IPS-NIHi11 (cell line): ENCODE measurements around the gene ARSK.

Source experiments
- DNase-seq: peaks from one replicate; pipeline ENCODE4 v3.0.0; 2012; ENCODE audit warnings: mixed read lengths, low spot score

ARSK gene

DNA sequence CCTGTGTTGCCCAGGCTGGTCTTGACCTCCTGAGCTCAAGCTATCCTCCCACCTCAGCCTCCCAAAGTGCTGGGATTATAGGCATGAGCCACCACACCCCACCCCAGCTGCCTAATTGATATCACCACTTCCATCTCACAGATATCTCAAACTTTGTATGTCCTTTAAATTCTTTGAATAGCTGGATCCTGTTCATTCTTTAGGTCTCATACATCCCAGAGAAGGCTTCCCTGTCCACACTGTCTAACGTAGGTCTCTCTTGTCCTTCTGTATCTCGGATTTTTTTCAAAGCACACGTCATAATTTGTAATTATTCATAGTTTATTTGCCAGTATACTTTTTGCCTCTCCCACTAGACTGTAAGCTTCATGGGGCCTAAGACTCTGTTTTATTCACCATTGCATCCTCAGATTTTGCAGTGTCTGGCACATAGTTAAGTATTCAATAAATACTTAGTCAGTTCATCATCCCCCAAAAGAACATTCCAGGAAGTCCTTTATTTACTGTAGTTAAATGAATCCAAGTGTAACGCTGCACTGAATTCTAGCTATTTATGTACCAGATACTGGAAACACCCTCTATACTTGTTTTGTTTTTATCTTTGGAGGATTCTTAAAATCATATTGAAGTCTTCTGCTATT lies 10.5 kb downstream of the ARSK start:
- DNase-seq, result no peak

DNA sequence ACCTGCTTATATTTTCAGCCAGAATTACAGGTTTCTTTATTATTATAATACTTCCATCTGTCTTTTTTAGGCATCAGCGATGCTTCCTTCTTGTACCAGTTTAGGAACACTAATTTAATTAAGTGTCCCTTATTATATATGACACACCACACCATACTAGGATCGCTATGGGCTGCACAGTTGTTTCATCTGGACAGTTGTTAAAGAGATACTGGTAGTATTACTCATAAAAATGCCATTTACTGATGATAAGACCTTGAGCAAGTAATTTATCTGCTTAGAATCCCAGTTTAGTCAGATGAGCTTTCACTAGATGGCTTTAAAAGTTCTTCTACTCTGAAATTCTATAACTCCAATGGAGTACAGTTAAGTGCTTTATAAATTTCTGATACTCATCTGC lies 17.1 kb downstream of the ARSK start:
- no peak for DNase-seq

DNA sequence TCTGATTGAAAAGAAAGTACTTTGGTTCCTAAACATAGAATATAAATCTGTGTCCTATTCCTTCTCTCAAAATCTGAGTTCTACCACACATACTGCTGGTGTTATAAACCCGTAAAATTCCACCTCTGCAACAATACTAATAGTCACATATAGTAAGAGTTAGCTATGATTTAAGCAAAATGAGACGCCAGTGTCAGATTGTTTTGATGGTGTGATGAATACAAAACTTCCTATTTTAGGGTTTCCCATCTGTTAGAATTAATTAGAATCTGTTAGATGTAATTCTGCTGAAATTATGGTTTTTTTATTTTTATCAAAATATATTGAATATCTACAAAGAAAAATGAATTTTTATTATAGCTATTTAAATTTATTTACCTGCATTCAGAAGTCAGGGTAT lies 26.7 kb downstream of the ARSK start:
- no peak for DNase-seq

DNA sequence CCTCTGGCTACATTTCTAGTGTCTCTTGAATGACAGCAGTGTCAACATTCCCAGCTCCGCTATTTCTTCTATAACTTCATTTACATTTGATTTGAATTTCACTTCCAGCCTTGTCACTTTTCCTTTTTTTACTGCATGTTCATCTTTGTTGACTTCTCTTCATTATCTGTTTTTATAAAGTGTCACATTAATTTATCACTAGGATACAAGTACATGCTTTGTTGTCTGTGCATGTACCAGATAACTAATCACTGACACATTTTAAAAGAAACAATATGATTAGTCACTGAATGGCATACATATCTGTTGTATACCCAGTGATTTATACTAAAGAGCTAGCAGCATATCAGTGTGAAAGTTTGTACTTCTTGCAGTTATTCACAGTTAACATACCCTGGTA lies 29.1 kb downstream of the ARSK start:
- DNase-seq, result no peak

DNA sequence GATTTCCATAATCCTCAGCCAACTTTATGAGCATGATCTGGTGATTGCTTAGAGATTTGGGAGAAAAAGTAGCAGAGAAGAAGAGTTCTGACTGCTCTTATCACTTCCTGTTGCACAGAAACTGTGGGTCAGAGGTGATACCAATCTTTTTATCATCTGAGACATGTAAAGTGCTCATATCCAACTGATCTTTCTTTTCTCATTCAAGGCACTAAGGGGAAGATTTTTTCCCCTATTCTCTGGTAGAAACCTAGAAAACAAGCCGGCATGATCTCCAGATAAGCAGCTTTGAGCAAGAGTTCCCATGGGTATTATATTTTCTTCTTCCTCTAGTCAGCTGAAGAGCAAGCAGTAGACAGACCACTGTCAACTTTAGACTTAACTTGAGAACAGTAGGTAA lies 36.0 kb downstream of the ARSK start:
- no peak for DNase-seq

DNA sequence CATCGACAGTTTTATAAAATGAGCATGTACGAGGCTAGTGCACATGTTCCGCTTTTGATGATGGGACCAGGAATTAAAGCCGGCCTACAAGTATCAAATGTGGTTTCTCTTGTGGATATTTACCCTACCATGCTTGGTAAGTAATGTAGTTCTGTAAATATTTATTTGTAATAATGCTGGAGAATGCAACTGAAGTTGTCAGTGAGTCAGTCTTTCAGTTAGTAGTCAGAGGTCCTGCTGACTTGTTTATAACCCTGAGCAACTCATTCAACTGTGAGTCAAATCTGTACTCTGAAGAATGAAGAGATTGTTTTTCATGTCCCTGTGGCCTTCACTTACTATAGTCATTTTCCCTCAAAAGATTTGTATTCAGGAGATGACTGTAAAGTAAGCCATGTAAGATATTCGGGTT lies 36.6 kb downstream of the ARSK start:
- DNase-seq, result no peak

DNA sequence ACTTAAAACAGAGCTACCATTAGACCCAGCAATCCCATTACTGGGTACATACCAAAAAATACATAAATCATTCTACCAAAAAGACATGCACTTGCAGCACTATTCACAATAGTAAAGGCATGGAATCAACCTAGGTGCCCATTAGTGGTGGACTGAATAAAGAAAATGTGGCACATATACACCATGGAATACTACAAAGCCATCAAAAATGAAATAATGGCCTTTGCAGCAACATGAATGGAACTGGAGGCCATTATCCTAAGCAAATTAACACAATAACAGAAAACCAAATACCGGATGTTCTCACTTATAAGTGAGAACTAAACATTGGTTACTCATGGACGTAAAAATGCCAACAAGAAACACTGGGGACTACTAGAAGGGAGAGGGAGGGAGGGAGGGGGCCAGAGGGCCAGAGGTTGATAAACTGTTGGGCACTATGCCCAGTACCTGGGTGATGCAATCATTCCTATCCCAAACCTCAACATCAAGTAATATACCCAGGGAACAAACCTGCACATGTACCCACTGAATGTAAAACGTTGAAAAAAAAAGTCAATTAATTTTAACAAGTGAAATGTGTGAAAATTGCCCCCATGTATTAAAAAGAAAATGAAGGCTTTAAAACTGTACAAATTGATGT lies 40.5 kb downstream of the ARSK start:
- no peak for DNase-seq

DNA sequence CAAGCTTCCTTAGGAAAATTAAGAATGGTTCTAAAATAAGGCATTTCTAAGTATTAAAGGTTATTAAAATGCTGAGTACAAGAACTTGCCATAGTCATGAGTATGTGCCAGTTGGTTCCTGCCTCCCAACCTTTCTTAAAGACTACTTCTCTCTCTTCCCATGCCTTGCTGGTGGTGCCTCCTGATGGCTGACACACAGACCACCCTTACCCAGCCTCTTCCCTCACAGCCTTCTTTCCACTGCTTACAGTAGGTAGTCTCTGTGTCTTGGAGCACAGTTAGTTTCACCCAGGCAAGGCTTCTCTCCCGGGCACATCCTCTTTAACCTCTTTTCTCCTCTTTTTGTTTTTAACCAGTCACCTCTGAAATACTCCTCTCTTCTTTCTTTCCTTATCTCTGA lies 44.4 kb downstream of the ARSK start:
- no peak for DNase-seq

DNA sequence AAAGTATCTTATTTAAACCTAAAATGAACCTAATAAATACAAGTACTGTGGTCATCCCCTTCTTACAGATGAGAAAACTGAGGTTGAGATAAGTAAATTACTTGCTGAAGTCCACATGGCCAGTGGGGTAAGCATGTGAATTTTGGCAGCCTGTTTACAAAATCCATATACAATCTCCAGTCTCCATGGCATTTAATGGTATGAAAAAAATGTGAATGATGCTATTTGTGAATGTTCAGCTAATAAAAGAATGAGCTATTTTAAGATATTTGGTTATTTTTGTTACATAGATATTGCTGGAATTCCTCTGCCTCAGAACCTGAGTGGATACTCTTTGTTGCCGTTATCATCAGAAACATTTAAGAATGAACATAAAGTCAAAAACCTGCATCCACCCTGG lies 45.7 kb downstream of the ARSK start:
- no peak for DNase-seq

DNA sequence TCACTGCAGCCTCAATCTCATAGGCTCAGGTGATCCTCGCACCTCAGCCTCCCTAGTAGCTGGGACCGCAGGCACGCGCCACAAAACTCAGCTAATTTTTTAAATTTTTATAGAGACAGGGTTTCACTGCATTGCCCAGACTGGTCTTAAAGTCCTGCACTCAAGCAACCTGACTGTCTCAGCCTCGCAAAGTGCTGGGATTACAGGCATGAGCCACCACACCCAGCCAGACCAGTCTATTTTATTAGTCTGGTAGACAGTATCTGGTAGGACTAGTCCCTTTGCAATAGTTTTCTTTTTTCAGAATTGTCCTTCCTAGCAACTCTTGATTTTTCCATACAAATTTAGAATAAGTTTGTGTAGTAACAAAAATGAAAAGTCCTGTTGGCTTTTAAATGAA lies 50.9 kb downstream of the ARSK start:
- no peak for DNase-seq

DNA sequence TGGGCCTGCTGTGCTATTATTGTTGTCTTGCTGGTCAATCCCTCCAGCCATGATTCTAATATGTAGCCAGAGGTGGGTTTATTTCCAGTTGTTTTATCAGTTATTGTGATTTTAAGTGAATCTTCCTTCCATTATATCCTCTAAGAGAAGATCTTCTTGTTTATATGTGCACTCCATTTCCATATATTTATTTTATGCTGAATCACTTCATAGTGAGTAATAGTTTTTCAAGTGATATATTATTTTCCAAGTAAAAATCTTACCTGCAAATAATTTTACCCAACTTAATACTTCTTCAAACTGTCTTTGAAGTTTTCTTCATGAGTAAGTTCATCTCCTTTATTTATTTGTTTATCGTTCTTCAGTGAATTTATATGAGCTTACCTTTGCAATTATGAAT lies 51.5 kb downstream of the ARSK start:
- no peak for DNase-seq

DNA sequence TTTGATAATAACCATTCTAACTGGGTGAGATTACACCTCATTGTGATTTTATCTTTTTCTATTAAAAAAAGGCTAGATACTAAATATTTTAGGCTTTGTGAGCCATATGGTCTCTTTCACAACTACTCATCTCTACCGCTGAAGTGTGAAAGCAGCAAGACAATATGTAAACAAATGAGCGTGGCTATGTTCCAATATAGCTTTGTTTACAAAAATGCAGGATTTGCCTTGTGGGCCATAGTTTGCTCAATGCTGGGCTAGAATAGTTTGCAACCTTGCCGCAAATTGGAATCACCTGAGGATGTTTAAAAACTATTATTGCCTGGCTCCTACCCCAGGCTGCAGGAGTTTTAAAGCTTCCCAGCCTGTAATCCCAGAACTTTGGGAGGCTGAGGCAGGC lies 54.8 kb downstream of the ARSK start:
- no peak for DNase-seq

DNA sequence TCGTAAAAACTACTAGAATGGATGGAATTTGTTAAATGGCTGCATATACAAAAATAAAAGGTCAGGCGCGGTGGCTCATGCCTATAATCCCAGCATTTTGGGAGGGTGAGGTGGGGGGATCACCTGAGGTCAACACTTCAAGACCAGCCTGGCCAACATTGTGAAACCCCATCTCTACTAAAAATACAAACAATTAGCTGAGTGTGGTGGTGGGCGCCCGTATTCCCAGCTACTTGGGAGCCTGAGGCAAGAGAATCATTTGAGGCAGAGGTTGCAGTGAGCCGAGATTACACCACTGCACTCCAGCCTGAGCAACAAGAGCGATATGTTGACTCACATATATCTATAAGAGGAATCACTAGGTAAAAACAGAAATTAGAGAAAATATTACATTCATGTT lies 55.6 kb downstream of the ARSK start:
- no peak for DNase-seq

DNA sequence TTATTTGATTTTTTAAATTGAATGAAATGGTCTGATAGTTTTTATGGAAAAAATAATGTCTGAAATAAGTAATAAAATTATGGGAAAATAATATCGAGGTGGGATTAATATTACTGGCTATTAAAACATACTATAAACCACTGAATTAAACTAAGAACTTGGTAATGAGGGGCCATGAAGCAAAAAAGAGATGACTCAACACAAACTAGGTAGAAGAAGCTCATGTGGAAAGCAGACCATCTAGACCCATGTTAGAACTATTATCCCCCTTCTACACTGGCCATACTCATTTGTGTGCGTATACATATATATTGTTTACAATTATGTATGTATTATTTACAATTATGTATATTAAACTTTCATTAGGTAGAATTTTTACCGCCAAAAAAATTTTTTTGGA lies 56.5 kb downstream of the ARSK start:
- no peak for DNase-seq

DNA sequence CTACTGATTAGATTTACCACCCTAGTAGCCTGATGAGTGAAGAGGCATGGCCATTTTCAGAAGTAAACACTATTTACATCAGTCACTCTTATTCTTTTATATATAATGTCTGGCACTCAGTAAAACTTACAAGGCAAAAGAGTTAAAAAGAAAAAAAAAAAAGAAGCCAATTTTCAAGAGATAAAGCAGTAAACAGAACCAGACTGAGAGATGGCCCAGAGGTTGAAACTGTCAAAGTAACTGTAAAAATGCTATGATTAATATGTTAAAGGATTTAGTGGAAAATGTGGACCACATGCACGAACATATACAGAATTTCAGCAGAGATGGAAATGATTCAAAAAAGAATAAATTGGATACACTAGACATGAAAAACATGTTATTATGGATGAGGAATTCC lies 58.6 kb downstream of the ARSK start:
- DNase-seq, result no peak

DNA sequence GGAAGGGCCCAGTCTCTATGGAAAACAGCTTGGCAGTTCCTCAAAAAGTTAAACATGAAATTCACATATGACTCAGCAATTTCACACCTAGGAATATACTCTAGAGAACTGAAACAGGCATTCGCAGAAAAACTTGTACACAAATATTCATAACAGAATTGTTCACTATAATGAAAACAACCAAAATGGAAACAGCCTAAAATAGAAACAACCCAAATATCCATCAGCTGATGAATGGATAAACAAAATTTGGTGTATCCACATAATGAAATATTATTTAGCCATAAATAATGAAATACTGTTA lies 60.2 kb downstream of the ARSK start:
- DNase-seq, result no peak

DNA sequence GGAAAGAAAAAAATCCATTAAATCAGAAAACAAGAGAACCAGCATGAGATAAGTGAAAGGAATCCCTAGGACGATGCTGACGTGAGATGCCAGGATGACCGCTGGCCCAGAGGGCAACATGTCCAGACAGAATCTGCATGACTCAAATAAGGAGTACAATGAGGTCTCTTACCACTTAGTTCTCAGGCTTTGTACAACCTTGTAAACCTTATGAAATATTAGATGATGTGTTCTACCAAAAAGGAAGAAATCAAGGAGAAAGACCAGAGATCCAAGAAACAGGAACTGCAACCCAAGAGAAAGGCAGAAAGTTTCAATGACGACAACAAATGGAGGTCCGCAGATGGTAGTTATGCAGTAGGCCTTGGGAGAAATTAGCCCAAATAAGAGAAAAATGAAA lies 62.2 kb downstream of the ARSK start:
- no peak for DNase-seq

DNA sequence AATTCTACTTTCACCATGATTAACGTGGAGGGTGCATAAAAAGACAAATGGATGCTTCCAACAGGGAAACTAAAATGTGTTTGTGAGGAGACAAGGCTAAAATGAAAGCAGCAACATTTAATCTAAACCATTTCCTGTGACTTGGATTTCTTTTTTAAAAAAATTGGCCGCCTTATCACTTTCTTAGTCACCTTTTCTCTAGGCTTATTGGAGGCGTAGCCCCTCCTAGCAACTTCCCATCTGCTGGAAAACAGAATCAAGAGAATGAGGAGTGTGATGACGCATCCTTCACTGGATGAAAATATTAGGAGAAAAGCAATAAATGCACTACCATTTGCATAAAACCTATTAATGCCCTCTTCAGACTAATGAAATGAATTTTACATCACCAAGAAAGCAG lies 64.2 kb downstream of the ARSK start:
- DNase-seq, result no peak

DNA sequence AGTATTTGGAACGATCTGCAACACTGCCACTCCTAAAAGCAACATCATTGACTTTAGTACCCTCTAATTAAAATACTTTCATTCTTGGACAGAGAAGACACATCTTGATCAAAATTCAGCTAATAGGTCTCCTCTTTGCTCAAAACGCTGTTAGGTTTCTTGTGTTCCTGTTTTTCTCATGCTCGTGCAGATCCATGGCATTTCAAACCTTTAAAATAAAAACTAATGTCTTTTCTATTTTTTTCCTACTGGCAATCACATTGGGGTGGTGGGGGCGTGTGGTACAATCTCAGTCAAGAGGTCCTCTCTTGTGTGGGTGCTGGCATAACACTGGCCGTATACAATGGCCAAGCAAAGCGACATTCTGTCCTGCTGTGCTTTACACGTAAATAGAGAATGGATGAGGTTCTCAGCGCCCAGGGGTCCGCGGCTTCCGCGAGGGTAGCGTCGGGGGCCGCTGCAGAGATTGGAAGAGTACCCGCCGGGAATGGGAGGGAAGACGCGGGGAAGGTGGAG lies 64.7 kb downstream of the ARSK start:
- DNase-seq, result no peak

DNA sequence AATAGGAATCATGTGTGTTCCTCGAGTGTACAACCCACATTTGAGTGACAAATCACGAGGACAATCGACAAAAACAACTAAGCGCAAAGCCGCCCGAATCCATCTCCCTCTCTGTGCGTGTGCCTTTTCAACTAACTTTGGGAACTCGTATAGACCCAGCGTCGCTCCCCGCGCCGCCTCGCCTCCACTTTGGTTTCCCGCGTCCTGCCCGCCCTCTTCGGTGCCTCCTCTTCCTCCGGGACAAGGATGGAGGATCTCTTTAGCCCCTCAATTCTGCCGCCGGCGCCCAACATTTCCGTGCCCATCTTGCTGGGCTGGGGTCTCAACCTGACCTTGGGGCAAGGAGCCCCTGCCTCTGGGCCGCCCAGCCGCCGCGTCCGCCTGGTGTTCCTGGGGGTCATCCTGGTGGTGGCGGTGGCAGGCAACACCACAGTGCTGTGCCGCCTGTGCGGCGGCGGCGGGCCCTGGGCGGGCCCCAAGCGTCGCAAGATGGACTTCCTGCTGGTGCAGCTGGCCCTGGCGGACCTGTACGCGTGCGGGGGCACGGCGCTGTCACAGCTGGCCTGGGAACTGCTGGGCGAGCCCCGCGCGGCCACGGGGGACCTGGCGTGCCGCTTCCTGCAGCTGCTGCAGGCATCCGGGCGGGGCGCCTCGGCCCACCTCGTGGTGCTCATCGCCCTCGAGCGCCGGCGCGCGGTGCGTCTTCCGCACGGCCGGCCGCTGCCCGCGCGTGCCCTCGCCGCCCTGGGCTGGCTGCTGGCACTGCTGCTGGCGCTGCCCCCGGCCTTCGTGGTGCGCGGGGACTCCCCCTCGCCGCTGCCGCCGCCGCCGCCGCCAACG lies 65.3 kb downstream of the ARSK start, which contains the start of gene GPR150:
TSS of gene GPR150 (plus strand) at position 58 of the 840 bp plus-strand sequence. CDS start at position 247, 189 bp downstream.
- DNase-seq, result peak; percentile 10

DNA sequence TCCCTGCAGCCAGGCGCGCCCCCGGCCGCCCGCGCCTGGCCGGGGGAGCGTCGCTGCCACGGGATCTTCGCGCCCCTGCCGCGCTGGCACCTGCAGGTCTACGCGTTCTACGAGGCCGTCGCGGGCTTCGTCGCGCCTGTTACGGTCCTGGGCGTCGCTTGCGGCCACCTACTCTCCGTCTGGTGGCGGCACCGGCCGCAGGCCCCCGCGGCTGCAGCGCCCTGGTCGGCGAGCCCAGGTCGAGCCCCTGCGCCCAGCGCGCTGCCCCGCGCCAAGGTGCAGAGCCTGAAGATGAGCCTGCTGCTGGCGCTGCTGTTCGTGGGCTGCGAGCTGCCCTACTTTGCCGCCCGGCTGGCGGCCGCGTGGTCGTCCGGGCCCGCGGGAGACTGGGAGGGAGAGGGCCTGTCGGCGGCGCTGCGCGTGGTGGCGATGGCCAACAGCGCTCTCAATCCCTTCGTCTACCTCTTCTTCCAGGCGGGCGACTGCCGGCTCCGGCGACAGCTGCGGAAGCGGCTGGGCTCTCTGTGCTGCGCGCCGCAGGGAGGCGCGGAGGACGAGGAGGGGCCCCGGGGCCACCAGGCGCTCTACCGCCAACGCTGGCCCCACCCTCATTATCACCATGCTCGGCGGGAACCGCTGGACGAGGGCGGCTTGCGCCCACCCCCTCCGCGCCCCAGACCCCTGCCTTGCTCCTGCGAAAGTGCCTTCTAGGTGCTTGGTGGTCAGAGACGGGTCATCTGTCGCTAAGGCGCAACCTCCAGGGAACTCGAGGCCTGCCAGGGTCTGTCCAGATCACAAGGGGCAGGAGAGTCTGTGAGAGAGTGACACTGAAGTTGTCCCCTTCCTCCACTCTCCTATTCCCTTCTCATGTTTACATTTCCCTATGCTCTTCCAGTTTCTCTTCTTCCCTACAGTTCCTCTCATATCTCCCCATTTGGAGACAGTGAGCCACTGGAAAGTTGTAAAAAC lies 66.3 kb downstream of the ARSK start:
- DNase-seq, result peak; percentile 59
